CD4-positive, alpha-beta memory T cell (primary cell): ENCODE data around the gene ZNF648. TPM values are rescaled to one million over a fixed set of nuclear protein-coding genes. Genes with fewer than 3 reads are reported as not detected.

ENCODE experiments used
- CTCF ChIA-PET: fragments of 350-600 bp; sonication (Branson Sonifier 250); formaldehyde crosslinking; loops from one replicate; lab custom pipeline; 2021; ENCODE audit warnings: inconsistent platforms; ENCODE audit not compliant: partially characterized antibody; lab: Charles Lee
- POLR2A ChIA-PET: fragments of 350-600 bp; sonication (Branson Sonifier 250); formaldehyde crosslinking; loops from one replicate; lab custom pipeline; 2021; ENCODE audit not compliant: partially characterized antibody; lab: Charles Lee
- DNase-seq, 5 donors: peaks; one replicate each; pipeline versions ENCODE4 v3.0.0 to v3.0.0-alpha.2; 2020 to 2022; ENCODE audit warnings: mixed read lengths in 1 of 5
- H3K27ac ChIP-seq: one replicate; pipeline ENCODE4 v1.7.0; 2013; ENCODE audit warnings: low read depth, low read length
- H3K27me3 ChIP-seq: 2 replicates; pipeline ENCODE4 v1.7.0; 2013; ENCODE audit warnings: mild to moderate bottlenecking, low read length, moderate library complexity; ENCODE audit not compliant: insufficient read depth
- H3K36me3 ChIP-seq: 2 replicates; pipeline ENCODE4 v1.7.0; 2013; ENCODE audit warnings: mild to moderate bottlenecking, low read length, moderate library complexity; ENCODE audit not compliant: insufficient read depth
- H3K4me1 ChIP-seq: 2 replicates; pipeline ENCODE4 v1.7.0; 2013; ENCODE audit warnings: mild to moderate bottlenecking, low read length, moderate library complexity; ENCODE audit not compliant: insufficient read depth
- H3K4me3 ChIP-seq, 2 donors: one replicate each; pipeline ENCODE4 v1.7.0; 2013; ENCODE audit warnings: low read length in 2 of 2, mild to moderate bottlenecking in 1 of 2
- H3K9me3 ChIP-seq, 2 donors: one replicate each; pipeline ENCODE4 v1.7.0; 2013; ENCODE audit warnings: low read length in 2 of 2, control low read depth in 1 of 2; ENCODE audit not compliant: control insufficient read depth in 1 of 2
- H3K27ac Mint-ChIP-seq, 7 donors: one replicate each; pipeline ENCODE4 v1.8.0; 2020 to 2021; ENCODE audit warnings: mixed read lengths in 7 of 7, mild to moderate bottlenecking in 6 of 7, inconsistent platforms in 3 of 7, moderate library complexity in 3 of 7
- H3K27me3 Mint-ChIP-seq, 2 donors: one replicate each; pipeline ENCODE4 v1.8.0; 2020 to 2021; ENCODE audit warnings: mixed read lengths in 2 of 2
- H3K36me3 Mint-ChIP-seq, 2 donors: one replicate each; pipeline ENCODE4 v1.8.0; 2020 to 2021; ENCODE audit warnings: mixed read lengths in 2 of 2, inconsistent platforms in 1 of 2, mild to moderate bottlenecking in 1 of 2
- H3K4me1 Mint-ChIP-seq, 4 donors: one replicate each; pipeline ENCODE4 v1.8.0; 2020 to 2021; ENCODE audit warnings: mixed read lengths in 4 of 4, mild to moderate bottlenecking in 1 of 4
- H3K4me3 Mint-ChIP-seq, 8 donors: one replicate each; pipeline ENCODE4 v1.8.0; 2020 to 2021; ENCODE audit warnings: mixed read lengths in 8 of 8, mild to moderate bottlenecking in 7 of 8, moderate library complexity in 6 of 8, inconsistent platforms in 3 of 8
- H3K9me3 Mint-ChIP-seq, 8 donors: one replicate each; pipeline ENCODE4 v1.8.0; 2020 to 2021; ENCODE audit warnings: mixed read lengths in 8 of 8, mild to moderate bottlenecking in 5 of 8, inconsistent platforms in 3 of 8, moderate library complexity in 1 of 8
- intact Hi-C: fragments of 100-400 bp; cut with micrococcal nuclease; formaldehyde crosslinking; loops from one replicate; pipeline ENCODE4 v1.15.1; 2023
- polyA plus RNA-seq, 2 donors: library from polyadenylated mRNA; unstranded; fragments of 300-500 nt; fragmentation: Illumina TruSeq; gene quantifications; one replicate each; pipeline ENCODE4 v1.2.3, GENCODE V29; 2021
- total RNA-seq, 2 experiments: library from RNA; stranded (reverse); gene quantifications; one replicate each; pipeline ENCODE4 v1.2.3, GENCODE V29; 2021

ZNF648 gene
- total and polyA plus RNA-seq, 4 experiments from 2014 or later, result not detected

DNA sequence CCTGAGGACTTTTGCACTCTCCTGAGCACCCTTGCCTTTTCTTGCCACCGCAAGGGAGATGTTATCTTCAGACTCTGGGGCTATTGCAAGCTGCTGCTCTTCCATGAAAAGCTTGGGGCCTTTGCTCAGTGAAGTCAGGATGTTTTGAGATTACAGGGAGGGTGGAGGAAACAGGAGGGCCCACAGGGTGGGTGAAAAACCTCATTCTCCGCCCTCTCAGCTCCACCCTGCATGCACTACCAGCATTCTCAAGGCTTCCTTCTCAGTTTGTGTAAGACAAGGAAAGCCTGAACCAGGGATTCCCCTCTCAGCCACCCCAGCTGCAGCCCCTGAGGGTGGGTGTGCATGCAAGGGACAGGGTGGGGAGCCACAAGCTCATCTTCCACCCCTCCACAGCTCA is 25.8 kb upstream of the ZNF648 start:
- peak overlapping the region; percentile 1 to 84 (median 54) for H3K4me3 Mint-ChIP-seq
- H3K27me3 Mint-ChIP-seq, result no peaks in the 10 kb centered on the region
- Histone ChIP-seq H3K36me3 (no peaks in the 10 kb centered on the region), H3K4me3 (peak overlapping the region in 1 of 2 donors; percentile 12), H3K4me1 (peaks cover 54% of the 10 kb centered on the region), H3K27ac (peak overlapping the region; percentile 72), H3K27me3 (no peaks in the 10 kb centered on the region), H3K9me3 (no peaks in the 10 kb centered on the region)
- H3K9me3 Mint-ChIP-seq, result no peaks in the 10 kb centered on the region
- H3K27ac Mint-ChIP-seq, result peak overlapping the region; percentile 88 to 94 (median 92)
- ChIA-PET CTCF (interaction anchor here (1.0 to 7.9 kb wide), 11 partner anchors 22 to 514 kb away, joined by 3 to 153 read pairs (median 5); no protein-coding TSS in a partner anchor), POLR2A (interaction anchor here (0.6 to 3.7 kb wide), 7 partner anchors 14 to 309 kb away, joined by 3 to 37 read pairs (median 4); partner anchors contain the start of gene GLUL)
- H3K4me1 Mint-ChIP-seq, result peaks cover 30 to 55% (median 51%) of the 10 kb centered on the region in 4 donors
- intact Hi-C loops, result loop anchor here (1.0 to 5.0 kb wide), 2 partner anchors 60 to 304 kb away; partner anchors contain the start of gene GLUL
- no peaks in the 10 kb centered on the region for H3K36me3 Mint-ChIP-seq
- peak in 4 of 5 donors; percentile 29 to 43 (median 31) for DNase-seq

DNA sequence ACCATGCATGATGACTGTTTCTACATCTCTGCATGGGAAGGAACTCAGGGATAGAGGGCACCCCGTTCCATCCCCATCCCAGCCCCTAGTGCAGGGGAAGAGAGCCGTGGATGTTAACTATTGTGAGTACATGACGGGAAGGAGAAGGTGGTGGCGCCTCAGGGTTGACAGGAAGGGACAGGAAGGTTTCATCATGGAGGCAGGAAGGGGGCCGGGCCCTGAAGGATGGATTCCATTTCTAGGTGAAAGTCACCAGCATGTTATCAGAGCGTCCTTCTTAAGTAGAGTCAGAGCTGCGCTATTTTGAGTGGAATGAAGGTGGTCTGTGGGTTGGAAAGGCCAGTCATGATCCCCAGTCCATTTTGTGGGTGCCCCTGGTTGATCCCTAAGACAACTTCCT is 25.1 kb upstream of the ZNF648 start:
- DNase-seq, result no peak
- H3K4me1 Mint-ChIP-seq, result peaks cover 30 to 55% (median 51%) of the 10 kb centered on the region in 4 donors
- H3K36me3 Mint-ChIP-seq, result no peaks in the 10 kb centered on the region
- ChIA-PET POLR2A (interaction anchor here (0.7 to 3.7 kb wide), 7 partner anchors 15 to 310 kb away, joined by 3 to 37 read pairs (median 4); partner anchors contain the start of gene GLUL), CTCF (interaction anchor here (0.6 to 9.2 kb wide), 7 partner anchors 23 to 515 kb away, joined by 3 to 189 read pairs (median 22); partner anchors contain the start of genes GLUL and TEDDM1)
- Histone ChIP-seq H3K27ac (peak overlapping the region; percentile 72), H3K27me3 (no peaks in the 10 kb centered on the region), H3K36me3 (no peaks in the 10 kb centered on the region), H3K4me1 (peaks cover 54% of the 10 kb centered on the region), H3K4me3 (no peak overlapping the region), H3K9me3 (no peaks in the 10 kb centered on the region)
- H3K27ac Mint-ChIP-seq, result peak overlapping the region; percentile 88 to 94 (median 92)
- H3K9me3 Mint-ChIP-seq, result no peaks in the 10 kb centered on the region
- H3K27me3 Mint-ChIP-seq, result no peaks in the 10 kb centered on the region
- peak overlapping the region in 5 of 8 donors; percentile 8 to 84 (median 71) for H3K4me3 Mint-ChIP-seq
- intact Hi-C loops, result loop anchor here (1.0 to 5.0 kb wide), 2 partner anchors 59 to 305 kb away; partner anchors contain the start of gene GLUL

DNA sequence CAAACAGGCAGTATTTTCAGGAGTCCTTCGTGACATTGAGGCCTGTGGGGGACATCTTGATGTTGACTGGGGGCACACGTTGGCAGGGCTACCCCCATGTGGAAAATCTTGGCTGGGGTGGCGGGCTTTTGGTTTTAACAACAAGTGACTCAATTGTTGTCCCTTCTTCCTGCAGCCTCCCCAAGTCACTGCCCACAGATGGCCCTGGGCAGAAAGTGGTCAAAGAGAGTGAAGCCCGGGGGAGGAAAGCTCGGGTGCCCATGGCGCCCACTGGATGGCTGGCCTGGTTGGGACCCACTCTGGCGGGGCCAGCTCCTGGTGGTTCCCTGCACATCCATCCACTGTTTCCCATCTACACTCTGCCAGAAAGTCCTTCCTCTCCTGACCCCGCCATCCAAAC is 24.6 kb upstream of the ZNF648 start:
- DNase-seq, result no peak
- Histone ChIP-seq H3K4me3 (no peak overlapping the region), H3K9me3 (no peaks in the 10 kb centered on the region), H3K4me1 (peaks cover 54% of the 10 kb centered on the region), H3K27me3 (no peaks in the 10 kb centered on the region), H3K27ac (no peak overlapping the region), H3K36me3 (no peaks in the 10 kb centered on the region)
- H3K27ac Mint-ChIP-seq, result peak overlapping the region; percentile 82 to 94 (median 92)
- intact Hi-C loops, result loop anchor here (5.0 kb wide), 1 partner anchor 59 kb away; no protein-coding TSS in a partner anchor
- ChIA-PET POLR2A (interaction anchor here (0.7 to 3.7 kb wide), 3 partner anchors 57 to 311 kb away, joined by 3 to 37 read pairs (median 8); partner anchors contain the start of gene GLUL), CTCF (interaction anchor here (0.6 to 9.2 kb wide), 10 partner anchors 9 to 509 kb away, joined by 3 to 189 read pairs (median 10); partner anchors contain the start of genes GLUL and TEDDM1)
- peak overlapping the region in 1 of 8 donors; percentile 84 for H3K4me3 Mint-ChIP-seq
- no peaks in the 10 kb centered on the region for H3K9me3 Mint-ChIP-seq
- H3K4me1 Mint-ChIP-seq, result peaks cover 30 to 55% (median 51%) of the 10 kb centered on the region in 4 donors
- no peaks in the 10 kb centered on the region for H3K36me3 Mint-ChIP-seq
- H3K27me3 Mint-ChIP-seq, result no peaks in the 10 kb centered on the region

DNA sequence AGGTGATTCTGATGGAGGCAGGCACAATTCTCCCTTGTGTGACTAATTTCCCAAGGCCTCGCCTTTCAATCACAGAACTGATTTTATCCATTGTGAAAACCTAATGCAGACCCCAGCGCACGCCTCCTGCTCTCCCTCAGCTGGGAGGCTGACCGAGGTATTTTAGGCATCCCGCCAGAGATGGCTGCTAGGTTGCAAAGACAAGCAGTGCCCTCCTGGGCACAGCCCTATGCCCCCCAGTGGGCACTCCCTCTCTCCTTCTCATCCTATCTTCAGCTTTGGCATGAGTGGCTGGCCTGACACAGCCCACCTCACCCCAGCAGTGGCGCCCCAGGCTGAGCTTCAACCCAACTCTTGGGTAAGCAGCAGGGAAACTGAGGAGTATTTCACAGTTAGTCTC is 24.2 kb upstream of the ZNF648 start:
- peaks cover 54% of the 10 kb centered on the region for H3K4me1 ChIP-seq
- no peaks in the 10 kb centered on the region for H3K36me3 ChIP-seq
- no peak overlapping the region for H3K27ac ChIP-seq
- no peaks in the 10 kb centered on the region for H3K9me3 ChIP-seq
- DNase-seq, result no peak
- ChIA-PET CTCF (interaction anchor here (0.9 to 9.2 kb wide), 19 partner anchors 9 to 697 kb away, joined by 3 to 189 read pairs (median 6); partner anchors contain the start of genes GLUL and TEDDM1), POLR2A (interaction anchor here (0.7 to 3.7 kb wide), 3 partner anchors 57 to 311 kb away, joined by 3 to 37 read pairs (median 8); partner anchors contain the start of gene GLUL)
- no peaks in the 10 kb centered on the region for H3K9me3 Mint-ChIP-seq
- no peak overlapping the region for H3K4me3 Mint-ChIP-seq
- H3K27ac Mint-ChIP-seq, result peak overlapping the region in 6 of 7 donors; percentile 36 to 90 (median 78)
- no peaks in the 10 kb centered on the region for H3K27me3 ChIP-seq
- intact Hi-C loops, result loop anchor here (1.0 to 5.0 kb wide), 5 partner anchors 58 to 699 kb away; no protein-coding TSS in a partner anchor
- no peaks in the 10 kb centered on the region for H3K27me3 Mint-ChIP-seq
- no peak overlapping the region for H3K4me3 ChIP-seq
- H3K4me1 Mint-ChIP-seq, result peaks cover 30 to 55% (median 51%) of the 10 kb centered on the region in 4 donors
- H3K36me3 Mint-ChIP-seq, result no peaks in the 10 kb centered on the region

DNA sequence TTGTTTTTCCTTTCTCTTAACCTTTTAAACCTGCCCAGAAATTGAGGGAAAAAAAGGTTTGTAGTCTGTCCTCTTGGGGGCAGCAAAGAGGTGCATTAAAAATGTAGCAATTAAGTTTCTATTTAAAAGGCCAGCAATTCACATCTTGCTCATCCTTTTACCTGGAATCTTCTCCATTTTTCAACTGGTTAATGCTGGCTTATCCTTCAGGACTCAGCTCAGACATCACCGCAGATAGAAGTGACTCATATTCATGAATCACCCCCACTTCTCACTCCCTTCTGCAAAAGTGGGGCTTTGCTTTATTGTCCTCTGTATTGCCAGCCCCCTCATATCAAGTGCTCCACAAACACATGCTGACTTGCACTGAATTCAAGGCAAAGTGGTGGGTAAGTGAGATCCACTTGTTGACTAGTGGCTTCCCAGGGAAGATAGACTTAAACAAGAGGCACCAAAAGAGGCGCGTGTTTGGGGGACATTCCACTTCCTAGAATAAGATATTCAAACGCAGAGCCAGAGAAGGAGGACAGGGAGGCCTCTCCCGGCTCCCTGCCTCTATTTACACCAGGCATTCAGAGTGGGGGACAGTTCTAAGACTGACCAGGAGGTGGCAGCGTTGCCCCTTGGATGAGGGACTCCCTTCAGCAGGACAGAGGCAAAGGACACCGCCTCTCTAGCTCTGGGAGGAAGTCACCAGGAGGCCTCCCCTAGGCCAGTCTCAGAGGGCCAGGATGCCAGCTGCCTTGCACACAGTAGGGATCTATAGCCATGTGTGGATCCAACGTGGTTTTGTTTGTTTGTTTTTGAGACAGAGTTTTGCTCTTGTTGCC is 23.2 kb upstream of the ZNF648 start:
- Histone ChIP-seq H3K27ac (peak overlapping the region; percentile 21), H3K4me1 (peaks cover 51% of the 10 kb centered on the region), H3K9me3 (no peaks in the 10 kb centered on the region), H3K36me3 (no peaks in the 10 kb centered on the region), H3K4me3 (no peak overlapping the region), H3K27me3 (no peaks in the 10 kb centered on the region)
- H3K4me3 Mint-ChIP-seq, result peak overlapping the region in 4 of 8 donors; percentile 13 to 58 (median 16)
- POLR2A ChIA-PET, result interaction anchor here (0.6 to 3.7 kb wide), 4 partner anchors 58 to 360 kb away, joined by 3 to 37 read pairs (median 6); partner anchors contain the start of gene GLUL
- peak; percentile 72 to 76 (median 74) for DNase-seq
- H3K27ac Mint-ChIP-seq, result peak overlapping the region; percentile 59 to 90 (median 79)
- no peaks in the 10 kb centered on the region for H3K9me3 Mint-ChIP-seq
- CTCF ChIA-PET, result interaction anchor here (0.6 to 9.2 kb wide), 27 partner anchors 9 to 704 kb away, joined by 3 to 189 read pairs (median 4); partner anchors contain the start of genes CACNA1E, GLUL and TEDDM1
- H3K27me3 Mint-ChIP-seq, result no peaks in the 10 kb centered on the region
- no peaks in the 10 kb centered on the region for H3K36me3 Mint-ChIP-seq
- intact Hi-C loops, result loop anchor here (1.0 to 5.0 kb wide), 5 partner anchors 57 to 700 kb away; no protein-coding TSS in a partner anchor
- peaks cover 30 to 51% (median 46%) of the 10 kb centered on the region in 4 donors for H3K4me1 Mint-ChIP-seq

DNA sequence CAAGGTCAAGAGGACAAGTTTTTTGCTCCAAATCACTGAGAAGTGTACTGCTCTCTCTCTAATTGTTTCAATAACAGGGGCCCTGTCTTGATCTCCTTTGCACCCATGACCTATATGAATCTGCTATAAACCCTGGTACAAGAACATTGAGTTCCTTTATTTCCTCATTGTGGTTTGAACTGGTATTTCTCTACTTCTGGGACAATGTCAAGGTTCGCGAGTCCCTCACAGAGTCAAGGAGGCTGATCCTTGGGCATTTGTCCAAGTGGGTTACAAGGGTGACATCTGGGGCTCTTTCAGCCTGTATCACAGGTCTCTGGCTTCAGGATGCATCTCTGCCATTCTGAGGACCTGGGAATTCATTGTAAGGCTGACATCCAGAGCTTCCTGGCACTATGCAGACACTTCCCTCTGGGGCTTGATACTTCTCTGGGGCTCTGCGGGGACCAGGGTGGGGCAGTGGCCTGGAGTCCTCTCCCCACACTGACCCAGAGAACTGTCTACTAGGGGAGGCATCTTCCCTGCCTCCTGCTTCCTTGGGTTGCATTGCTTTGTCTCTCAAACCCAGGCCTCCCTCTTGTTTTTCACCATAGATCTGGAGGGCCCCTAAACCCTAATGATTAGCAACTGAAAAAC is 22.5 kb upstream of the ZNF648 start:
- H3K4me3 Mint-ChIP-seq, result no peak overlapping the region
- no peak for DNase-seq
- intact Hi-C loops, result loop anchor here (2.0 kb wide), 1 partner anchor 511 kb away; no protein-coding TSS in a partner anchor
- peak overlapping the region in 2 of 7 donors; percentile 59 to 64 for H3K27ac Mint-ChIP-seq
- H3K9me3 Mint-ChIP-seq, result no peaks in the 10 kb centered on the region
- peaks cover 44% of the 10 kb centered on the region for H3K4me1 ChIP-seq
- ChIA-PET CTCF (interaction anchor here (0.6 to 9.2 kb wide), 10 partner anchors 8 to 1228 kb away, joined by 3 to 189 read pairs (median 8); partner anchors contain the start of genes GLUL and TEDDM1), POLR2A (interaction anchor here (2.7 kb wide), 1 partner anchor 59 kb away, joined by 8 read pairs; no protein-coding TSS in a partner anchor)
- H3K4me3 ChIP-seq, result no peak overlapping the region
- H3K27ac ChIP-seq, result no peak overlapping the region
- no peaks in the 10 kb centered on the region for H3K9me3 ChIP-seq
- H3K36me3 ChIP-seq, result no peaks in the 10 kb centered on the region
- no peaks in the 10 kb centered on the region for H3K36me3 Mint-ChIP-seq
- no peaks in the 10 kb centered on the region for H3K27me3 Mint-ChIP-seq
- H3K4me1 Mint-ChIP-seq, result peaks cover 25 to 43% (median 40%) of the 10 kb centered on the region in 4 donors
- H3K27me3 ChIP-seq, result no peaks in the 10 kb centered on the region
